SK-N-SH (cell line): Measurements from ENCODE around the gene SPTB.

ENCODE experiments used
- CHD2 ChIP-seq: fragments of 150-350 bp; IDR thresholded peaks from 2 replicates; pipeline ENCODE4 v1.6.1; 2018; ENCODE audit warnings: low read length; ENCODE audit not compliant: partially characterized antibody
- EZH2phosphoT487 ChIP-seq: fragments of 200-600 bp; sonication (generic); IDR thresholded peaks from 2 replicates; pipeline ENCODE4 v1.6.1; 2017; ENCODE audit warnings: low read depth, mixed run types, mild to moderate bottlenecking, antibody characterized with exemption, moderate library complexity, borderline replicate concordance
- GABPA ChIP-seq: IDR thresholded peaks from 2 replicates; pipeline ENCODE4 v1.4.0; 2012; ENCODE audit warnings: low read depth, mild to moderate bottlenecking
- POLR2AphosphoS5 ChIP-seq: IDR thresholded peaks from 2 replicates; pipeline ENCODE4 v1.6.1; 2012; ENCODE audit warnings: low read depth, low read length
- RAD21 ChIP-seq: IDR thresholded peaks from 2 replicates; pipeline ENCODE4 v1.6.1; 2012; ENCODE audit warnings: mild to moderate bottlenecking, low read length
- RXRA ChIP-seq: IDR thresholded peaks from 2 replicates; pipeline ENCODE4 v1.4.0; 2012; ENCODE audit warnings: low read depth, mild to moderate bottlenecking, borderline replicate concordance
- TAF1 ChIP-seq: IDR thresholded peaks from 2 replicates; pipeline ENCODE4 v1.6.1; 2012; ENCODE audit warnings: low read depth, mild to moderate bottlenecking, low read length, moderate library complexity, borderline replicate concordance
- TF ChIP-seq, protein P1 (sequence below): fragments of 200-600 bp; sonication (generic); IDR thresholded peaks from 2 replicates; pipeline ENCODE4 v1.6.1; 2017; ENCODE audit warnings: antibody characterized with exemption, mild to moderate bottlenecking, moderate library complexity
- TF ChIP-seq, protein P2 (sequence below): fragments of 150-350 bp; IDR thresholded peaks from 2 replicates; pipeline ENCODE4 v1.6.1; 2016; ENCODE audit warnings: mild to moderate bottlenecking, low read depth, low read length
- TF ChIP-seq, protein P3 (sequence below): IDR thresholded peaks from 2 replicates; pipeline ENCODE4 v1.6.1; 2012; ENCODE audit warnings: mild to moderate bottlenecking, low read depth, low read length, moderate library complexity

DNA sequence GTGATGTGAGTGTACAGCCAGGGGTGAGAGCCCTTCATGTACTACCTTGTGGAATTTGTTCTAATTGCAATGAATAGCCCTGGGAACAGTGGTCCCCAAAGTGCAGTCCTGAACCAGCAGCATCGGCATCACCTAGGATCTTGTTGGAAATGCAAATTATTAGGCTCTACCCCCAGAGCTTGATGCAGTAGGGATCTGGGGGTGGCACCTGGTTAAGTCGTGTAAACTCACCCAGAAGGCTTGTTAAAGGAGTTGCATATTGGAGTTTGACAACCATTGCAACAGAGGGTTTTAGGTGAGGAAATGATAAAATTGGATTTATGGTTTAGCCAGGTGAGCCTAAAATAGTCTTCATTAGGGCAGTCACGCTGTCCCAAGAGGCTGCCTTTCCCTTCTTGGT, 102.2 kb downstream of the SPTB start:
- TF ChIP-seq, protein P1, sequence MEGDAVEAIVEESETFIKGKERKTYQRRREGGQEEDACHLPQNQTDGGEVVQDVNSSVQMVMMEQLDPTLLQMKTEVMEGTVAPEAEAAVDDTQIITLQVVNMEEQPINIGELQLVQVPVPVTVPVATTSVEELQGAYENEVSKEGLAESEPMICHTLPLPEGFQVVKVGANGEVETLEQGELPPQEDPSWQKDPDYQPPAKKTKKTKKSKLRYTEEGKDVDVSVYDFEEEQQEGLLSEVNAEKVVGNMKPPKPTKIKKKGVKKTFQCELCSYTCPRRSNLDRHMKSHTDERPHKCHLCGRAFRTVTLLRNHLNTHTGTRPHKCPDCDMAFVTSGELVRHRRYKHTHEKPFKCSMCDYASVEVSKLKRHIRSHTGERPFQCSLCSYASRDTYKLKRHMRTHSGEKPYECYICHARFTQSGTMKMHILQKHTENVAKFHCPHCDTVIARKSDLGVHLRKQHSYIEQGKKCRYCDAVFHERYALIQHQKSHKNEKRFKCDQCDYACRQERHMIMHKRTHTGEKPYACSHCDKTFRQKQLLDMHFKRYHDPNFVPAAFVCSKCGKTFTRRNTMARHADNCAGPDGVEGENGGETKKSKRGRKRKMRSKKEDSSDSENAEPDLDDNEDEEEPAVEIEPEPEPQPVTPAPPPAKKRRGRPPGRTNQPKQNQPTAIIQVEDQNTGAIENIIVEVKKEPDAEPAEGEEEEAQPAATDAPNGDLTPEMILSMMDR = no peak
- no peak for TF ChIP-seq RAD21
- TF ChIP-seq EZH2phosphoT487 = no peak
- TF ChIP-seq RXRA = no peak
- TF ChIP-seq CHD2 = no peak
- TF ChIP-seq, protein P2, sequence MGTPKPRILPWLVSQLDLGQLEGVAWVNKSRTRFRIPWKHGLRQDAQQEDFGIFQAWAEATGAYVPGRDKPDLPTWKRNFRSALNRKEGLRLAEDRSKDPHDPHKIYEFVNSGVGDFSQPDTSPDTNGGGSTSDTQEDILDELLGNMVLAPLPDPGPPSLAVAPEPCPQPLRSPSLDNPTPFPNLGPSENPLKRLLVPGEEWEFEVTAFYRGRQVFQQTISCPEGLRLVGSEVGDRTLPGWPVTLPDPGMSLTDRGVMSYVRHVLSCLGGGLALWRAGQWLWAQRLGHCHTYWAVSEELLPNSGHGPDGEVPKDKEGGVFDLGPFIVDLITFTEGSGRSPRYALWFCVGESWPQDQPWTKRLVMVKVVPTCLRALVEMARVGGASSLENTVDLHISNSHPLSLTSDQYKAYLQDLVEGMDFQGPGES = no peak
- TF ChIP-seq TAF1 = no peak
- TF ChIP-seq POLR2AphosphoS5 = no peak
- TF ChIP-seq GABPA = no peak
- TF ChIP-seq, protein P3, sequence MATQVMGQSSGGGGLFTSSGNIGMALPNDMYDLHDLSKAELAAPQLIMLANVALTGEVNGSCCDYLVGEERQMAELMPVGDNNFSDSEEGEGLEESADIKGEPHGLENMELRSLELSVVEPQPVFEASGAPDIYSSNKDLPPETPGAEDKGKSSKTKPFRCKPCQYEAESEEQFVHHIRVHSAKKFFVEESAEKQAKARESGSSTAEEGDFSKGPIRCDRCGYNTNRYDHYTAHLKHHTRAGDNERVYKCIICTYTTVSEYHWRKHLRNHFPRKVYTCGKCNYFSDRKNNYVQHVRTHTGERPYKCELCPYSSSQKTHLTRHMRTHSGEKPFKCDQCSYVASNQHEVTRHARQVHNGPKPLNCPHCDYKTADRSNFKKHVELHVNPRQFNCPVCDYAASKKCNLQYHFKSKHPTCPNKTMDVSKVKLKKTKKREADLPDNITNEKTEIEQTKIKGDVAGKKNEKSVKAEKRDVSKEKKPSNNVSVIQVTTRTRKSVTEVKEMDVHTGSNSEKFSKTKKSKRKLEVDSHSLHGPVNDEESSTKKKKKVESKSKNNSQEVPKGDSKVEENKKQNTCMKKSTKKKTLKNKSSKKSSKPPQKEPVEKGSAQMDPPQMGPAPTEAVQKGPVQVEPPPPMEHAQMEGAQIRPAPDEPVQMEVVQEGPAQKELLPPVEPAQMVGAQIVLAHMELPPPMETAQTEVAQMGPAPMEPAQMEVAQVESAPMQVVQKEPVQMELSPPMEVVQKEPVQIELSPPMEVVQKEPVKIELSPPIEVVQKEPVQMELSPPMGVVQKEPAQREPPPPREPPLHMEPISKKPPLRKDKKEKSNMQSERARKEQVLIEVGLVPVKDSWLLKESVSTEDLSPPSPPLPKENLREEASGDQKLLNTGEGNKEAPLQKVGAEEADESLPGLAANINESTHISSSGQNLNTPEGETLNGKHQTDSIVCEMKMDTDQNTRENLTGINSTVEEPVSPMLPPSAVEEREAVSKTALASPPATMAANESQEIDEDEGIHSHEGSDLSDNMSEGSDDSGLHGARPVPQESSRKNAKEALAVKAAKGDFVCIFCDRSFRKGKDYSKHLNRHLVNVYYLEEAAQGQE = no peak
